Gastrocnemius medialis (tissue), 4 donors: ENCODE measurements around the gene ZNF70.

Source experiments
- POLR2A ChIP-seq, 2 donors: fragments of 450-650 bp; IDR thresholded peaks; one replicate each; pipeline ENCODE4 v1.6.1; 2017; ENCODE audit warnings: antibody characterized with exemption in 2 of 2, mild to moderate bottlenecking in 2 of 2, moderate library complexity in 2 of 2
- TF ChIP-seq, protein P1 (sequence below), 5 experiments: fragments of 450-650 bp in 3 of 5; fragments of 200-600 bp in 2 of 5; sonication (generic) in 2 of 5; IDR thresholded peaks in 4 of 5; conservative IDR thresholded peaks in 1 of 5; 1 replicate in 4 of 5; 2 replicates in 1 of 5; pipeline ENCODE4 v1.5.1; 2016 to 2019; ENCODE audit warnings: antibody characterized with exemption in 5 of 5, mild to moderate bottlenecking in 3 of 5, moderate library complexity in 3 of 5

DNA sequence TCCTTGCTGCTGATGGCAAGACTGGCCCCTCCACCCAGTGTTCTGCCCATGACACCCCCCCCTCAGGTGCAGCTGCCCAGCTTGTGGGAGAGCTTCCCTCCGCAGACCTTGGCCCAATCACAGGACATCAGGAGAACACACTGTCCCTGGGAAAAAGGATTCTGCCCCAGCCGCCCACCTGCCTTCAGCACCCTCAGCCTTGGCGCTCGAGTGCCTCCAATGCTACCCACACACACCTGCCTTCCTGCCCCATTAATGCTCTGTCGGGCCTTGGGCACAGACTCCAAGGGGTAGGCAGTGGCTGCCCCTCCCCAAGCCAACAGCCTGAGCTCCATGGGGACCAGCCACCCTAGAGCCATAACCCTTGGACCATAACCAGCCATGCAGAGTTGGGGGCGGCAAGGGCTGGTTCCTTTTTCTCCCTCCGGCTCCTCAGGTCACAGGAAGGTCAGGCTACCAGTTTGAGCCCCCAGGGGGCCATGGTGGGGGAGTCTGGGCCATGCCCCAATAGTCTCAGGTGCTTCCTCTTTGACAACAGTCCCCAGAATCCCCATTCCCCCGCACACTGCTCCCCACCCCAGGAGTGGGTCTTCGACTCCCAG, 1.3 kb upstream of the ZNF70 start:
- TF ChIP-seq, protein P1, sequence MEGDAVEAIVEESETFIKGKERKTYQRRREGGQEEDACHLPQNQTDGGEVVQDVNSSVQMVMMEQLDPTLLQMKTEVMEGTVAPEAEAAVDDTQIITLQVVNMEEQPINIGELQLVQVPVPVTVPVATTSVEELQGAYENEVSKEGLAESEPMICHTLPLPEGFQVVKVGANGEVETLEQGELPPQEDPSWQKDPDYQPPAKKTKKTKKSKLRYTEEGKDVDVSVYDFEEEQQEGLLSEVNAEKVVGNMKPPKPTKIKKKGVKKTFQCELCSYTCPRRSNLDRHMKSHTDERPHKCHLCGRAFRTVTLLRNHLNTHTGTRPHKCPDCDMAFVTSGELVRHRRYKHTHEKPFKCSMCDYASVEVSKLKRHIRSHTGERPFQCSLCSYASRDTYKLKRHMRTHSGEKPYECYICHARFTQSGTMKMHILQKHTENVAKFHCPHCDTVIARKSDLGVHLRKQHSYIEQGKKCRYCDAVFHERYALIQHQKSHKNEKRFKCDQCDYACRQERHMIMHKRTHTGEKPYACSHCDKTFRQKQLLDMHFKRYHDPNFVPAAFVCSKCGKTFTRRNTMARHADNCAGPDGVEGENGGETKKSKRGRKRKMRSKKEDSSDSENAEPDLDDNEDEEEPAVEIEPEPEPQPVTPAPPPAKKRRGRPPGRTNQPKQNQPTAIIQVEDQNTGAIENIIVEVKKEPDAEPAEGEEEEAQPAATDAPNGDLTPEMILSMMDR (IDR thresholded peaks at IDR 0.05 in 4 of 5, conservative IDR thresholded peaks at IDR 0.05 in 1 of 5) = no peak
- TF ChIP-seq POLR2A (IDR thresholded peaks at IDR 0.05) = no peak
